Activated naive CD8-positive, alpha-beta T cell treated with anti-CD3 and anti-CD28 coated beads for 36 hours (primary cell): Measurements from ENCODE around the gene ITIH3. TPM values are rescaled to one million over a fixed set of nuclear protein-coding genes. Genes with fewer than 3 reads are reported as not detected.

Source experiments
- DNase-seq: peaks from one replicate; pipeline ENCODE4 v3.0.0; 2021
- H3K27ac Mint-ChIP-seq: one replicate; pipeline ENCODE4 v1.8.0; 2022; ENCODE audit warnings: mild to moderate bottlenecking, moderate library complexity, mixed read lengths
- H3K27me3 Mint-ChIP-seq: one replicate; pipeline ENCODE4 v1.8.0; 2022; ENCODE audit warnings: mild to moderate bottlenecking, mixed read lengths
- H3K36me3 Mint-ChIP-seq: one replicate; pipeline ENCODE4 v1.8.0; 2021; ENCODE audit warnings: mild to moderate bottlenecking, mixed read lengths
- H3K4me1 Mint-ChIP-seq: one replicate; pipeline ENCODE4 v1.8.0; 2021; ENCODE audit warnings: mixed read lengths
- H3K4me3 Mint-ChIP-seq: one replicate; pipeline ENCODE4 v1.8.0; 2022; ENCODE audit warnings: mild to moderate bottlenecking, moderate library complexity, mixed read lengths
- H3K9me3 Mint-ChIP-seq: one replicate; pipeline ENCODE4 v1.8.0; 2022; ENCODE audit warnings: mixed read lengths
- total RNA-seq, 2 experiments: library from RNA; stranded (reverse); gene quantifications; one replicate each; pipeline ENCODE4 v1.2.3, GENCODE V29; 2021

Gene ITIH3
- total RNA-seq, 2 experiments from 2014 or later = not detected

DNA sequence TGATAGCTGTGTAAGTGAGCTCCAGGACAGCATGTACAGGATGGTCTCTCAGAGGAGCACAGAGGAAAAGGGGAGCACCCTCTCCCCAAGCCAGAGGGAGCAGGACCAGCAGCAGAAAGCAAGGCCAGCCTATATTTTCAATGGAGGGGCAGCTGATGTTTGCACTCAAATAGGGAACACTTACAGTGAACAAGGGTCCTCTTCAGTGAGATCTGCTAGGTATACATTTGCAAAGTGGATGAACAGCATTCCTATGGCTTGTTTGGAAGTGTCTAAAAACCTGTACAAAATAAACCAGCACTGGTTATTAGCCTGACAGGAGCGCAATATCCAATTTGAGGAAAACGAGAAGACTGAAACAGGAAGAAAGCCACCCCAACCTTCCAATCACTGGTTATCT lies 57.8 kb downstream of the ITIH3 start:
- Mint-ChIP-seq H3K27ac (no peak overlapping the region), H3K36me3 (peaks cover 3% of the 10 kb centered on the region)

GRCh38 chr3:52854013-52854412 lies 59.4 kb downstream of the ITIH3 start:
- Mint-ChIP-seq H3K27ac (no peak overlapping the region), H3K9me3 (no peaks in the 10 kb centered on the region), H3K36me3 (peaks cover 5% of the 10 kb centered on the region)

More for the DNA sequence above, 57.8 kb downstream of the ITIH3 start:
- H3K27me3 Mint-ChIP-seq = no peaks in the 10 kb centered on the region
- H3K4me3 Mint-ChIP-seq = no peak overlapping the region
- no peaks in the 10 kb centered on the region for H3K9me3 Mint-ChIP-seq
- DNase-seq = no peak
- H3K4me1 Mint-ChIP-seq = no peaks in the 10 kb centered on the region

GRCh38 chr3:52856666-52857065 lies 62.1 kb downstream of the ITIH3 start:
- H3K9me3 Mint-ChIP-seq = no peaks in the 10 kb centered on the region
- DNase-seq = no peak
- H3K4me3 Mint-ChIP-seq = no peak overlapping the region
- H3K4me1 Mint-ChIP-seq = no peaks in the 10 kb centered on the region
- no peaks in the 10 kb centered on the region for H3K27me3 Mint-ChIP-seq
- H3K27ac Mint-ChIP-seq = no peak overlapping the region
- H3K36me3 Mint-ChIP-seq = peaks cover 4% of the 10 kb centered on the region

More at GRCh38 chr3:52854013-52854412, 59.4 kb downstream of the ITIH3 start:
- no peak overlapping the region for H3K4me3 Mint-ChIP-seq
- no peaks in the 10 kb centered on the region for H3K4me1 Mint-ChIP-seq
- DNase-seq = no peak
- H3K27me3 Mint-ChIP-seq = no peaks in the 10 kb centered on the region

GRCh38 chr3:52857133-52857532 lies 62.5 kb downstream of the ITIH3 start:
- no peaks in the 10 kb centered on the region for H3K9me3 Mint-ChIP-seq

DNA sequence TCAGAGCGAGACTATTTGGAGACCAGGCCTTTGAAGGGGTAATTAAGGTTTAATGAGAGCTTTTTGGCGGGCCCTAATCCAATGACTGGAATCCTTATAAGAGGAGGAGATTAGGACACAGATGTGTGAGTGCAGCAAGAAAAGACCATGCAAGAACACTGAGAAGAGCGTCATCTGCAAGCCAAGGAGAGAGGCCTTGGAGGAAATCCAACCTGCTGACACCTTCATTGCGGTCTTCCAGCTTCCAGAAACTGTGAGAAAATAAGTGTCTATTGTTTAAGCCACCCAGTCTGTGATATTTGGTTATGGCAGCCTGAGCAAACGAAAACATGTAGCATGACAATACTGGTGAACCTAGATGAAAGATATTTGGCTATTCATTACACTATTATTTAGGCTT lies 63.3 kb downstream of the ITIH3 start:
- Mint-ChIP-seq H3K36me3 (peaks cover 4% of the 10 kb centered on the region), H3K27me3 (no peaks in the 10 kb centered on the region), H3K27ac (no peak overlapping the region), H3K4me1 (no peaks in the 10 kb centered on the region), H3K9me3 (no peaks in the 10 kb centered on the region), H3K4me3 (no peak overlapping the region)
- no peak for DNase-seq

More at GRCh38 chr3:52857133-52857532, 62.5 kb downstream of the ITIH3 start:
- no peak overlapping the region for H3K27ac Mint-ChIP-seq
- DNase-seq = no peak
- no peak overlapping the region for H3K4me3 Mint-ChIP-seq
- no peaks in the 10 kb centered on the region for H3K4me1 Mint-ChIP-seq
- peaks cover 2% of the 10 kb centered on the region for H3K36me3 Mint-ChIP-seq
- H3K27me3 Mint-ChIP-seq = no peaks in the 10 kb centered on the region

Other genes with a start within 250 kb of the ITIH3 start
- gene PBRM1, start 108.9 kb upstream of the ITIH3 start, total RNA-seq = 10 to 100 TPM; 61.5 to 62.1 TPM
- gene GNL3, start 108.8 kb upstream of the ITIH3 start, total RNA-seq = 100 to 1,000 TPM; 245 to 246 TPM
- gene GLT8D1, start 89.0 kb upstream of the ITIH3 start, total RNA-seq = 10 to 100 TPM; 29.5 to 30.3 TPM
- 100 to 1,000 TPM; 129 to 137 TPM for gene SPCS1, start 88.7 kb upstream of the ITIH3 start, total RNA-seq
- gene NEK4, start 23.9 kb upstream of the ITIH3 start, total RNA-seq = 10 to 100 TPM; 29.4 to 29.7 TPM
- gene ITIH1, start 17.2 kb upstream of the ITIH3 start, total RNA-seq = not detected
- gene ITIH4, start 35.9 kb downstream of the ITIH3 start, total RNA-seq = 1 to 10 TPM; 4.8 to 6.8 TPM
- gene MUSTN1, start 40.2 kb downstream of the ITIH3 start, total RNA-seq = 1 to 10 TPM in 1 of 2 experiments, under 1 TPM in 1; 0.91 to 1.0 TPM
- gene STIMATE, start 102.8 kb downstream of the ITIH3 start, total RNA-seq = 10 to 100 TPM; 23.6 to 30.0 TPM